ENCODE data around the gene KRTAP10-10.

DNA sequence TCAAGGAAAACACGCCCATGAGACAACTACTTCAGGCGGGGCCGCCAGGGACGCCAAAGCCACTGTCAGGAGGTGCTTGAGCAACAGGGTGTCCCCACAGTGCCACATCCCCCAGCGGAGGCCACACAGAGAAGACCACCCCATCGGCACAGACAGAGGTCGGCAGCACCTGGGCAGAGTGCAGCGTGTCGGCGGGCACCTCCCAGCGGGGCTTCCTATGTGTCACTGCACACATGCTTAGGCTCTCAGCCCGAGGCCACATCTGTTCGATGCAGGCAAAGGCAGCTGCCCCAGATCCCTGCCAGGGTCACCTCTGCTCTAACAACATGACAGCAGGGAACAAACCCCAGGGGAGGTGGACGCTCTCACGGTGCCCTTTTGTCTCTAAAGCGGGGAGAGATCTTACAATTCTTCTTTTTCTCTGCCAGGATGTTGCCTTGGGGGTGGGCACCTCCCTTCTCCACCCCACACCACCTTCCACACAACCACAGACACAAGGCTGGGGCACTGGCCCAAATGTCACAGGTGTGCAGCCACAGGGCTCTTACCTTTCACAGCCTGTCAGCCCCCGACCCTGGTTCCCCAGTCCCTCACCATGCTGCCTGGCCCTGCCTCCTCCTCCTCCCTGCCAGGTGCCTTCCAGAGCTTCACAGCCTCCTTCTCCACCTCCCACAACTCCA, 21.1 kb upstream of the KRTAP10-10 start:
- no peak for TF ChIP-seq ZNF274 (IDR thresholded peaks at IDR 0.05; ENCODE audit: low read depth, low read length)
- no peak for TF ChIP-seq YY1 (IDR thresholded peaks at IDR 0.05; ENCODE audit: insufficient read depth, insufficient read length)
- TF ChIP-seq SUZ12 (IDR thresholded peaks at IDR 0.05; ENCODE audit: extremely low read depth, insufficient read depth, insufficient read length): no peak

Data from NT2/D1 (cell line).